Spinal cord (tissue), 10 donors: ENCODE measurements around the gene CDH23. TPM values are rescaled to one million over a fixed set of nuclear protein-coding genes. Genes with fewer than 3 reads are reported as not detected.
A peak's percentile ranks its signal among the peaks of the same experiment; 100 is the strongest.

Experiments used
- DNase-seq, 6 donors: peaks; one replicate each; pipeline versions ENCODE4 v3.0.0 to v3.0.0-alpha.2; 2013 to 2015; ENCODE audit warnings: low spot score in 6 of 6, low read depth in 4 of 6
- H3K27ac ChIP-seq: one replicate; pipeline ENCODE4 v1.5.1; 2013; ENCODE audit warnings: low read depth, low read length, control low read depth
- H3K27me3 ChIP-seq: one replicate; pipeline ENCODE4 v1.6.1; 2013; ENCODE audit warnings: low read length; ENCODE audit not compliant: control insufficient read depth, insufficient read depth
- H3K36me3 ChIP-seq: one replicate; pipeline ENCODE4 v1.6.1; 2013; ENCODE audit warnings: low read length; ENCODE audit not compliant: control insufficient read depth, insufficient read depth
- H3K4me1 ChIP-seq: one replicate; pipeline ENCODE4 v1.6.1; 2013; ENCODE audit warnings: low read length; ENCODE audit not compliant: control insufficient read depth, insufficient read depth
- H3K4me3 ChIP-seq: one replicate; pipeline ENCODE4 v1.5.1; 2013; ENCODE audit warnings: low read depth, low read length, control low read depth
- H3K9me3 ChIP-seq: one replicate; pipeline ENCODE4 v1.6.1; 2013; ENCODE audit warnings: low read length; ENCODE audit not compliant: control insufficient read depth, insufficient read depth
- WGBS: methylation state at CpG from one replicate; pipeline ENCODE4 v1.1.5; 2013; ENCODE audit warnings: missing lambda C conversion rate; ENCODE audit not compliant: insufficient coverage; 5-methylcytosine and 5-hydroxymethylcytosine counted together
- polyA plus RNA-seq, 2 donors: library from polyadenylated mRNA; unstranded; fragments of 120-200 nt; gene quantifications; one replicate each; pipeline ENCODE4 v1.2.1, GENCODE V29; 2013; ENCODE audit not compliant: insufficient read length in 2 of 2
- total RNA-seq, 2 donors: library from RNA; depleted of rRNA in 1 of 2; stranded (reverse); fragments of 120-200 nt in 1 of 2; fragments of >200 nt in 1 of 2; gene quantifications; one replicate each; pipeline versions ENCODE4 v1.2.3 to v1.2.4, GENCODE V29; 2013 to 2014
- donor health status: healthy.

The CDH23 gene
- total and polyA plus RNA-seq, 4 donors = 15.6 to 24.2 (median 19.0) TPM

DNA sequence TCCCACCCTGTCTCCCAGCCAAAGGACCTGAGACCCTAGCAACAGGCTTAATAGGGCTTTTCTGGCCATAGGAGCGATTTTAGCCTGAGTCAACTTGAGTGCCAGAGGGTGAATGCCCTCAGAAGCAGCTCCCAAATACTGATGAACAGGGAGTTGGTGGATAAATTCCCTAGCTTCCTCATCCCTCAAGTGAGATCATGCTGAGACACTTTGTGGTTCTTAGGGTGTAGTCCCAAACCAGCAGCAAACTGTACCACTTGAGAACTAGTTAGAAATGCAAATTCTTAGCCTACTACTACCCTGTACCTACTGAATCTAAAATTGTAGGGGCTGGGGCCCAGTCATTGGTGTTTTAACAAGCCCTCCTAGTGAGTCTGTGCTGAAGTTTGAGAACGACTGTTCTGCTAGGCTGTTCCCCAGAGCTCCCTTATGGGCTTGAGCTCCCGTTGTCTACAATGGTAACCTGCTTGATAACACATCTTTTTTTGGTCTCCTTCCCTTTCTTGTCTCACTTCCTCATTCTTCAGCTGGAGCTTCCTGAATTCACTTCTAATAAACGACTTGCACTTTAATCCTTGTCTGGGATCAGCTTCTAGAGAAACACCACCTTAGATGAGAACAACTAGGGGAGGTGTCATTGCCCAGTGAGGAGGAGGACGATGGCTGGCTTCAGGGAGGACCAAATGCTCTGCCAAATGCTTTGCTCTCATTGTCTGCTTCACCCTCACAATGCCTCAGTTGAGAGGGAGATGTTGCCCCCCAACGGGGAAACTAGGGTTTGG is 18.2 kb upstream of the CDH23 start:
- Histone ChIP-seq H3K27ac (peak overlapping the region; percentile 0), H3K4me1 (peaks cover 16% of the 10 kb centered on the region), H3K9me3 (no peaks in the 10 kb centered on the region), H3K27me3 (no peaks in the 10 kb centered on the region), H3K36me3 (no peaks in the 10 kb centered on the region), H3K4me3 (no peak overlapping the region)
- DNase-seq = no peak
- 64% methylated on average over 3 of the region's 6 CpGs for WGBS

GRCh38 chr10:71379118-71379766 is 17.5 kb upstream of the CDH23 start:
- Histone ChIP-seq H3K4me1 (peaks cover 16% of the 10 kb centered on the region), H3K27ac (no peak overlapping the region), H3K4me3 (no peak overlapping the region), H3K36me3 (no peaks in the 10 kb centered on the region), H3K27me3 (no peaks in the 10 kb centered on the region), H3K9me3 (no peaks in the 10 kb centered on the region)
- WGBS = no CpG with 5 or more reads among the region's 3 CpGs
- DNase-seq = no peak

DNA sequence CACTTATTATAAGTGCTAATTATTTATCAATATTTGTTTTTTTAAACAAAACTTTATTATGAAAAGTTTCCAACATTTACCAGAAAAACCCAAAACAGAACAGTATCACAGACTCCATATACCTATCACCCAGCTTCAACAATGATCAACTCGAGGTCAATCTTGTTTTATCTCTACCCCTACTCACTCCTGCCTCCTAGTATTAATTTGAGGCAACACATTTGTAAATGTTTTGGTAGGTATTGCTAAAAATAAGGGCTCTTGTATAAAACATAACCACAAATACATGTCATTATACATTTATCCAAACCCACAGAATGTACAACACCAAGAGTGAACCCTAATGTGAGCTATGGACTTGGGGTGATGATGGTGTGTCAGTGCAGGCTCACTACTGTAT is 15.9 kb upstream of the CDH23 start:
- DNase-seq = no peak
- H3K27ac ChIP-seq = no peak overlapping the region
- no peaks in the 10 kb centered on the region for H3K9me3 ChIP-seq
- H3K36me3 ChIP-seq = no peaks in the 10 kb centered on the region
- peaks cover 16% of the 10 kb centered on the region for H3K4me1 ChIP-seq
- H3K4me3 ChIP-seq = no peak overlapping the region
- H3K27me3 ChIP-seq = no peaks in the 10 kb centered on the region
- WGBS = no CpG with 5 or more reads among the region's 1 CpG

DNA sequence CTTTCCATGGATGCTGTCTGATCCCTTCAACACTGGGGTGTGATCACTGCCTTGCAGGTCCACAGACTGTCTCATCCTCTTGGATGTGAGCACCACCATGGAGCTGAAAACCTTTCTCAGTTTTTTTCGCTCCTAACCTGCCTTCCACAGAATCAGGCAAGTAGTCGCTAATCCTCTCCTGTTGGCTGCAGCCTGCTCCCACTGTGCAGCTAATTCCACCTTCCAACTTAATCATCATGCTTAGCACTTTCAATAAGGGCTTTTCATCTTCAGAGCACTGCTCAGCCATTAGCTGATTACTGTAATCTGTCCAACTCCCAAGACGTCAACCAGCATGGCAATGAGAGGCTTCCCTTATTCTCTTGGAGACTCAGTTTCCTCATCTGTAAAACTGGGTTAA is 15.1 kb upstream of the CDH23 start:
- 78% methylated on average over 2 of the region's 3 CpGs for WGBS

GRCh38 chr10:71382028-71382427 is 14.7 kb upstream of the CDH23 start:
- no peak overlapping the region for H3K4me3 ChIP-seq
- peaks cover 11% of the 10 kb centered on the region for H3K4me1 ChIP-seq
- no peak overlapping the region for H3K27ac ChIP-seq
- no peak for DNase-seq
- WGBS = 100% methylated on average over 1 of the region's 2 CpGs
- no peaks in the 10 kb centered on the region for H3K9me3 ChIP-seq
- no peaks in the 10 kb centered on the region for H3K36me3 ChIP-seq
- no peaks in the 10 kb centered on the region for H3K27me3 ChIP-seq

More for the DNA sequence above, 15.1 kb upstream of the CDH23 start:
- Histone ChIP-seq H3K4me3 (no peak overlapping the region), H3K27ac (no peak overlapping the region), H3K9me3 (no peaks in the 10 kb centered on the region), H3K36me3 (no peaks in the 10 kb centered on the region), H3K4me1 (peaks cover 16% of the 10 kb centered on the region), H3K27me3 (no peaks in the 10 kb centered on the region)
- DNase-seq = peak in 1 of 6 donors; percentile 50

DNA sequence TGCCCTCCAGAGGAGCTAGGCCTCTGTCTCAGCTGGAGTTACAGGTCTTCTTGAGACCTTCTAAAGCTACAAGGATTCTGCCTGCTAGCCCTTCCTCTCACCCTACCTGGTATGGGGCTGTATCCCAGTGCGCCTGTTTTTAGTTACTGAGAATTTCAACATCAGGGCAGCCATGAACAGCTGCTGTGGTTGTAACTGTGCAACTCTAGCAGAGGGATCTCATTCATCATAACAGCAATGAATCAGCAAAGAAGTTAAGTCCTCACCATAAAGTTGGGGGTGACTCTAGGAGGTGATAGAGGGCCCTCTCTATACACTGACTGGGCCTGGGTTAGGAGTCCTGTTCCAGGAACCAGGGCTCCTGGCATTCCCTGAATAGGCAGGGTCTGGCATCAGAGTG is 14.0 kb upstream of the CDH23 start:
- Histone ChIP-seq H3K9me3 (no peaks in the 10 kb centered on the region), H3K27me3 (no peaks in the 10 kb centered on the region), H3K4me3 (no peak overlapping the region), H3K4me1 (peaks cover 9% of the 10 kb centered on the region), H3K36me3 (no peaks in the 10 kb centered on the region), H3K27ac (no peak overlapping the region)
- no peak for DNase-seq
- no CpG with 5 or more reads among the region's 1 CpG for WGBS

- Histone ChIP-seq H3K27me3 (no peaks in the 10 kb centered on the region), H3K4me1 (peaks cover 6% of the 10 kb centered on the region), H3K4me3 (no peak overlapping the region), H3K9me3 (no peaks in the 10 kb centered on the region), H3K36me3 (no peaks in the 10 kb centered on the region), H3K27ac (no peak overlapping the region)
- 11% methylated on average over 7 of the region's 10 CpGs for WGBS
- peak in 2 of 6 donors; percentile 56 to 68 for DNase-seq
Measured at GRCh38 chr10:71383972-71384687, 12.6 kb upstream of the CDH23 start.

DNA sequence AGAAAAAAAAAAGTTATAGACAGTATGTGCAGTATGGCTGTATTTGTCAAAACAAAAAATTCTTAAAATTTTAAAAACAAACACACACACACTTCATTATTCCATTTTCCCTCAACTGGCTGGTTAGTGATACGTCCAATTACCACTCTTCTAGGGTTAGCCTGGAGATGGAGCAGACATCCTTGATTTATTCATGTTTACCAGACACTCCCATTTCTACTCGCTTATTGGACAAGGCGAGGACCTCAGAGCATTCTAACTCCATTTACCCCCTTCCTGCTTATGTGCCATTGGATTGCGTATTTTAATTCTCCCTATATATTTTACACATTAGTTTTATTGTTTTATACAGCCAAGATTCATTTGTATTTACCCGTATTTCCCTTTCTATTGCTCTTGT is 8.5 kb upstream of the CDH23 start:
- Histone ChIP-seq H3K27ac (no peak overlapping the region), H3K4me1 (peaks cover 22% of the 10 kb centered on the region), H3K27me3 (no peaks in the 10 kb centered on the region), H3K36me3 (no peaks in the 10 kb centered on the region), H3K9me3 (no peaks in the 10 kb centered on the region), H3K4me3 (no peak overlapping the region)
- WGBS = 95% methylated on average over 3 of the region's 5 CpGs
- DNase-seq = peak in 1 of 6 donors; percentile 72

DNA sequence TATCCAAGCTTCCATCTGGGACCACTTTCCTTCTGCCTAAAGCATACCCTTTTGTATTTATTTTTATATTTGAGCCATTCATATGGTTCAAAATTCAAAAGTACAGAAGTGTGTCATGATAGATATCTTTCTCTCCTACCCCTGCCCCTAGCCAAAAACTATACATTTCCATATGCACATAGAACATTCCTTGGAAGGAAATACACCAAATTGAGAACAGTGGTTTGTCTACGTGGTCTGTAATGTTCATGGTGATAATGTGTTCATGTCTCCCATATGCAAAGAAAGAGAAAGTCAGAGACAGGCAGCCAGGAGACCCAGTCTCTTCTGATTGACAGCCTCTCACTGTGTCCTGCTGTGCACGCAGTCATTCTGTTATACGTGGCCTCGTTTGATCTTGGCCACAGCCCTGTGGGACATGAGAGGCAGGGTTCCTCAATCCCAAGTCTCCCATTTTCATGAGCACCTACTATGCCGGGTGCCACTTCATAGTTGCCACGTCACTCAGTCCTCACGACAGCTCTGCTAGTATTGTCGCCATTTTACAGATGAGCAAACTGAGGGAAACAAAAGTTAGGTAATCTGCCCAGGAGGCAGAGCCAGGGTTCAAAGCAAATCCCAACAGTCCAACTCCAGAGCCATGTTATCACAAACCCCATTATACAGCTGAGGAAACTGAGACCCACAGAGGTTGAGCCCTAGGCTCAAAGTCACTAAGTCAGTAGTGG is 8.0 kb upstream of the CDH23 start:
- Histone ChIP-seq H3K9me3 (no peaks in the 10 kb centered on the region), H3K4me3 (no peak overlapping the region), H3K27me3 (no peaks in the 10 kb centered on the region), H3K27ac (no peak overlapping the region), H3K4me1 (peaks cover 22% of the 10 kb centered on the region), H3K36me3 (no peaks in the 10 kb centered on the region)
- 78% methylated on average over 8 of the region's 8 CpGs for WGBS
- DNase-seq = no peak
